Mesendoderm (in vitro differentiated cells): ENCODE measurements around the gene RGPD6.
"Not testable (repeated sequence)": the region's sequence is repeated elsewhere in the genome, so short reads cannot be mapped to it uniquely, and the experiment has no call there.

Source experiments
- DNase-seq: peaks from one replicate; pipeline ENCODE4 v3.0.0; 2013
- H2AK5ac ChIP-seq: 2 replicates; pipeline ENCODE4 v1.6.1; 2013; ENCODE audit warnings: low read length, inconsistent platforms
- H2BK120ac ChIP-seq: 2 replicates; pipeline ENCODE4 v1.6.1; 2013; ENCODE audit warnings: low read depth, mild to moderate bottlenecking, low read length, moderate library complexity, mixed read lengths
- H2BK15ac ChIP-seq: replicated peaks from 2 replicates; pipeline ENCODE4 v1.6.1; 2013; ENCODE audit warnings: low read depth, mild to moderate bottlenecking, moderate library complexity
- H2BK5ac ChIP-seq: 2 replicates; pipeline ENCODE4 v1.6.1; 2013; ENCODE audit warnings: low read length, inconsistent platforms
- H3K18ac ChIP-seq: 2 replicates; pipeline ENCODE4 v1.6.1; 2013; ENCODE audit warnings: mild to moderate bottlenecking, low read length, mixed read lengths
- H3K23ac ChIP-seq: one replicate; pipeline ENCODE4 v1.6.1; 2013; ENCODE audit warnings: low read length
- H3K27ac ChIP-seq: 2 replicates; pipeline ENCODE4 v1.5.1; 2013; ENCODE audit warnings: low read depth, mild to moderate bottlenecking, inconsistent platforms, low read length, moderate library complexity
- H3K27me3 ChIP-seq: 2 replicates; pipeline ENCODE4 v1.6.1; 2013; ENCODE audit warnings: low read length, control low read depth, mild to moderate bottlenecking, inconsistent platforms; ENCODE audit not compliant: insufficient read depth, poor library complexity
- H3K36me3 ChIP-seq: 2 replicates; pipeline ENCODE4 v1.6.1; 2013; ENCODE audit warnings: low read length, inconsistent platforms; ENCODE audit not compliant: control insufficient read depth, insufficient read depth
- H3K4ac ChIP-seq: one replicate; pipeline ENCODE4 v1.6.1; 2013; ENCODE audit warnings: low read depth, mild to moderate bottlenecking, low read length, moderate library complexity
- H3K4me1 ChIP-seq: 2 replicates; pipeline ENCODE4 v1.6.1; 2013; ENCODE audit warnings: low read depth, low read length, inconsistent platforms; ENCODE audit not compliant: control insufficient read depth
- H3K4me2 ChIP-seq: 2 replicates; pipeline ENCODE4 v1.6.1; 2013; ENCODE audit warnings: low read length
- H3K4me3 ChIP-seq: 2 replicates; pipeline ENCODE4 v1.5.1; 2013; ENCODE audit warnings: mild to moderate bottlenecking, low read length
- H3K56ac ChIP-seq: one replicate; pipeline ENCODE4 v1.6.1; 2013; ENCODE audit warnings: low read length
- H3K79me1 ChIP-seq: 2 replicates; pipeline ENCODE4 v1.6.1; 2013; ENCODE audit warnings: low read length, inconsistent platforms
- H3K79me2 ChIP-seq: 2 replicates; pipeline ENCODE4 v1.6.1; 2013; ENCODE audit warnings: mild to moderate bottlenecking, low read length; ENCODE audit not compliant: control insufficient read depth, insufficient read depth
- H3K9ac ChIP-seq: 2 replicates; pipeline ENCODE4 v1.6.1; 2013; ENCODE audit warnings: low read length, inconsistent platforms
- H4K5ac ChIP-seq: one replicate; pipeline ENCODE4 v1.6.1; 2013; ENCODE audit warnings: low read length
- H4K8ac ChIP-seq: one replicate; pipeline ENCODE4 v1.6.1; 2013; ENCODE audit warnings: low read depth, mild to moderate bottlenecking, control low read depth, low read length, moderate library complexity
- WGBS: extraction: QIAGEN DNeasy Blood & Tissue Kit; methylation state at CpG from one replicate; pipeline ENCODE4 v1.1.7; 2013; ENCODE audit warnings: low lambda C conversion rate, missing lambda C conversion rate; ENCODE audit not compliant: insufficient coverage; ENCODE audit errors: extremely low coverage; 5-methylcytosine and 5-hydroxymethylcytosine counted together

The RGPD6 gene

DNA sequence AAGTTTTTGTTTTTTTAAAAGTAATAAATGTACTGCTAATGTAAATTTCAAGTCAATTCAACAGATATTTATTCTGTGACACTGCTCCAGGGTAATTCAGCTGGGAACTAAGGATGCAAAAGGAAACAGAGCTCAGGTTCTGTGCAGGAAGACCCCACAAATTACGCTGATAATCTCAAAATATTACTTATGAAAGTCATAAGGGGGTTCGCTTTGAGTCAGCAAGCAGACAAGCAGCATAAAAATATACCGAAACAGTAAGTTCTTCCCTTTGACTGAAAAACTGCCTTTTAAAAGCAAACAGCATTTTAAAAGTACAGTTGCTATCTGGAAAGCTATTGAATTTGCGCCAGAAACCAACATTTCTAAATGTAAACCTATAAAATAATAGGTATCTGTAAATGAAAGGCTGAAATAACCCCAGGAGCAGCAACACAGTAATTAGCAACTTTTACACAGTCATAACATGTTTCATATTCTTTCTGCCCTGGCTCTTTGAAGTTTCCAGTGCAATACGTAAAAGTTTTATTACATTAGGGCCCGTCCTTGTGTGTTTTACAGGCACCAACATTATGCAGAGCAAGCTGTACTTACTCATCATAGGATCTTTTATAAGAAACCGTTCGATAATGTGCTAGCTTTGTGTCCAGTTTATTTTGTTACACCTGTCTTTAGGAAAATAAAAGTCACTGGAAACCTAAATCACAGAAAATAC, 31.9 kb upstream of the RGPD6 start:
- not testable (repeated sequence) for H3K9ac ChIP-seq, H3K18ac ChIP-seq, H3K36me3 ChIP-seq, H3K23ac ChIP-seq, DNase-seq, H3K27me3 ChIP-seq, H3K4ac ChIP-seq, H3K27ac ChIP-seq, H2BK5ac ChIP-seq, H3K4me3 ChIP-seq, H3K4me1 ChIP-seq, H3K79me2 ChIP-seq, H2BK15ac ChIP-seq, H4K8ac ChIP-seq, H4K5ac ChIP-seq, H2AK5ac ChIP-seq, H3K4me2 ChIP-seq, H3K56ac ChIP-seq, H2BK120ac ChIP-seq, H3K79me1 ChIP-seq
- WGBS, result no CpG with 5 or more reads among the region's 8 CpGs

DNA sequence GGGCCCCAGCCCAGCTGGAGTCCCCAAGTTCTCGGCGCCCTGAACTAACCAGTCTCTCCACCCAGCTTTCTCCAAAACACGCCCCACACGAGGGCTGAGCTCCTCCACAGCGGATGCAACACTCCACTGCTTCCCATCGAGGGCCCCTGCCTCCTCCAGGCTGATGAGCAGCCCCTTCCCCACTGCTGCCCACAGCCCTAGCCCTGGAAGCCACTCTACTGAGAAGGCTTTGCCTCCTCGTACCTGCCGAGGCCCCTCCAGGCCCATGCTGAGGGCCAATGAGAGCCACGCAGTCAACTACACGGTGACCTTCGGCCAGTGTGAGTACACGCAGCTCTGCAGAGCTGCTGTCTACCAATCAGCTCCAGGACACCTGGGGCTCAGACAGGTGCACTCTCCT, 28.0 kb upstream of the RGPD6 start:
- H3K56ac ChIP-seq, H3K79me1 ChIP-seq, H2BK15ac ChIP-seq, H3K4me3 ChIP-seq, H2AK5ac ChIP-seq, H3K4me1 ChIP-seq, H3K18ac ChIP-seq, H3K9ac ChIP-seq, H4K8ac ChIP-seq, H3K23ac ChIP-seq, H3K27me3 ChIP-seq, H3K4ac ChIP-seq, H3K79me2 ChIP-seq, H2BK120ac ChIP-seq, H3K36me3 ChIP-seq, H3K4me2 ChIP-seq, H2BK5ac ChIP-seq, H4K5ac ChIP-seq, H3K27ac ChIP-seq, DNase-seq: not testable (repeated sequence)
- WGBS, result no CpG with 5 or more reads among the region's 12 CpGs

DNA sequence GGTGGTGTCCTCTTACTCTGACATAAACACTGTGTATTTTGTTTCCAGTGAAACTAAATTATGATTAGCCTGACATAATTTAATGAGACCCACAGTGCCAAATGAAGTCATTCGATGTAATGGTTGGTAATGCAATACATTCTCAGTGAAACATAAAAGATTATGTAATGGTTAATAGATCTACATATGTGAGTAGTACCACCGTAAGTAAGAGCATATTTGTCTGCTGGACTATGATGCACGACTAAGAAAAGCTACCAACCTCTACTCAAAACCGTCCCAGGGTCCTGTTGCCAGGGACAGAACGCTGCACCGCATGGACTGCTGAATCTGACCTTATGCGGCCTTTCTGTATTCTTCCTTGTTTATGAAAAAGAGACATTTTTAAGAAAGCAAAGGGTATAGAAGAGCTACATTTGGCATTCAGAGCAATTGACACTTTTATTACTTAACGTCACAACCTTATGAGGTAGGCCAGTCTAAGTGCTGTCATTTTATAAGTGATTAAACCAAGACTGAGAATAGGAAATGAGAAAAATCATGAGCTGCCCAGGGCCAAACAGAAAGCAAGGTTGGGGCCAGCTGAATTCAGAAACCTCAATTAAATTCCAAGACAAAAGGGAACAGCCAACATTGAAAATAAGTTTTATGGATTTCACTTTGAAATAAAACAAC, 27.0 kb upstream of the RGPD6 start:
- H3K4me3 ChIP-seq, H2BK15ac ChIP-seq, H3K27ac ChIP-seq, H4K5ac ChIP-seq, H3K79me1 ChIP-seq, H4K8ac ChIP-seq, DNase-seq, H3K18ac ChIP-seq, H2BK5ac ChIP-seq, H3K27me3 ChIP-seq, H3K56ac ChIP-seq, H3K4ac ChIP-seq, H2AK5ac ChIP-seq, H3K4me2 ChIP-seq, H3K4me1 ChIP-seq, H2BK120ac ChIP-seq, H3K36me3 ChIP-seq, H3K9ac ChIP-seq, H3K23ac ChIP-seq, H3K79me2 ChIP-seq: not testable (repeated sequence)
- WGBS, result no CpG with 5 or more reads among the region's 8 CpGs

DNA sequence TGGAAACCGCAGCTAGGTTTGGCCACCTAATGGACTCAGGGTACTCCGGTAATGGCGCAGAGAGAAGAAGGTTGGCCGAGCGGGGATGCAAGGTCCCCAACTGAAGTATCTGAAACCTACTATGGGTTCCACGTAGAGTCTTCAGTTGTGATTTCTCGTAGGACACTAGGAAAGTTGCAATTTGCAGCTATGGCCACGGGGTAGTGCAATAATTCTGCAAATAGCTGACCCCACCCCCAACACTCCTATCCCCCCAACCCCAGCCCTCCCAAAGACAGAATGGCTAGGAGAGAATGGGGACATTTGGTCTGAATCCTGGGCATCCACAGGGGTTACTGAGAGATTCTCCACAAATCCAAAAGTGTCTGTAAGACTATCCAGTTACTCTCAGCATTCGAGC, 25.1 kb upstream of the RGPD6 start:
- H3K4me1 ChIP-seq, H3K4me3 ChIP-seq, H2BK5ac ChIP-seq, H2BK15ac ChIP-seq, H3K4ac ChIP-seq, H4K8ac ChIP-seq, H4K5ac ChIP-seq, H3K9ac ChIP-seq, H3K4me2 ChIP-seq, H3K23ac ChIP-seq, H2AK5ac ChIP-seq, H3K36me3 ChIP-seq, H3K79me1 ChIP-seq, H3K27ac ChIP-seq, H3K27me3 ChIP-seq, H2BK120ac ChIP-seq, DNase-seq, H3K18ac ChIP-seq, H3K56ac ChIP-seq, H3K79me2 ChIP-seq: not testable (repeated sequence)
- WGBS, result no CpG with 5 or more reads among the region's 9 CpGs

DNA sequence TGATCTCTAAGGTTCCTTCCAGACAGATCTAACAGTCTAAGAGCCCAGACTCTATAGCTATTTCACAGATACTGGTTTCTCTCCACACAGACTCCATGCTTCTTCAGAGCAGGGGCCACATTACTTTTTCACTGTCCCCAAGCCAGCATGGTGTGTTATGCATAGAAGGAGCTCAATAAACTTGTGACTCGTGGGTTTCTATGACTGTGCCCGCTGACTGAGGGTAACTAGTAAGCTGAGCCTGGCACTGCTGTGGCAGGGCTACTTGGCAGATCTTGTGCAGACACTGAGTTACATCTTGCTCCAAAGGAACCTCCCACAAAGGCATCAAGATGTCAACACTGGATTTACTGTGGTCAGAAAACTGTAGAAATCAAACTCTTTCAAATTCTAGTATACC, 15.0 kb upstream of the RGPD6 start:
- not testable (repeated sequence) for H3K36me3 ChIP-seq, H3K4ac ChIP-seq, H2BK120ac ChIP-seq, H3K9ac ChIP-seq, H3K4me2 ChIP-seq, H3K56ac ChIP-seq, H2AK5ac ChIP-seq, H3K27ac ChIP-seq, H3K79me2 ChIP-seq, H3K23ac ChIP-seq, H3K79me1 ChIP-seq, H3K4me1 ChIP-seq, H2BK15ac ChIP-seq, H3K27me3 ChIP-seq, H4K8ac ChIP-seq, H2BK5ac ChIP-seq, DNase-seq, H3K4me3 ChIP-seq, H3K18ac ChIP-seq, H4K5ac ChIP-seq
- no CpG with 5 or more reads among the region's 2 CpGs for WGBS
